ENCODE data around the gene STIMATE. TPM values are rescaled to one million over a fixed set of nuclear protein-coding genes. Genes with fewer than 3 reads are reported as not detected.

Gene STIMATE
- total RNA-seq, 1 donor from 2014 or later: 35.7 TPM

GRCh38 chr3:52866427-52866826, 30.9 kb downstream of the STIMATE start:
- DNase-seq (ENCODE audit: low spot score): no peak

GRCh38 chr3:52865994-52866393, 31.4 kb downstream of the STIMATE start:
- no peak for DNase-seq (ENCODE audit: low spot score)

GRCh38 chr3:52860424-52860768, 37.0 kb downstream of the STIMATE start:
- no peak for DNase-seq (ENCODE audit: low spot score)

GRCh38 chr3:52859686-52860423, 37.5 kb downstream of the STIMATE start:
- no peak for DNase-seq (ENCODE audit: low spot score)

GRCh38 chr3:52857864-52858263, 39.5 kb downstream of the STIMATE start:
- no peak for DNase-seq (ENCODE audit: low spot score)

GRCh38 chr3:52857133-52857532, 40.2 kb downstream of the STIMATE start:
- DNase-seq (ENCODE audit: low spot score): no peak

GRCh38 chr3:52856666-52857065, 40.7 kb downstream of the STIMATE start:
- DNase-seq (ENCODE audit: low spot score): no peak

GRCh38 chr3:52854013-52854412, 43.3 kb downstream of the STIMATE start:
- DNase-seq (ENCODE audit: low spot score): no peak

GRCh38 chr3:52852419-52852818, 44.9 kb downstream of the STIMATE start:
- no peak for DNase-seq (ENCODE audit: low spot score)

GRCh38 chr3:52851348-52851747, 46.0 kb downstream of the STIMATE start:
- no peak for DNase-seq (ENCODE audit: low spot score)

- DNase-seq (ENCODE audit: low spot score): no peak
These were observed 47.7 kb downstream of the STIMATE start for GRCh38 chr3:52849656-52850055.

- DNase-seq (ENCODE audit: low spot score): no peak
These were observed 48.7 kb downstream of the STIMATE start for GRCh38 chr3:52848617-52849016.

GRCh38 chr3:52847726-52848125, 49.6 kb downstream of the STIMATE start:
- no peak for DNase-seq (ENCODE audit: low spot score)

- no peak for DNase-seq (ENCODE audit: low spot score)
These were observed 50.1 kb downstream of the STIMATE start for GRCh38 chr3:52847241-52847640.

- no peak for DNase-seq (ENCODE audit: low spot score)
These were observed 50.8 kb downstream of the STIMATE start for GRCh38 chr3:52846432-52846965.

GRCh38 chr3:52845691-52846431, 51.5 kb downstream of the STIMATE start:
- DNase-seq (ENCODE audit: low spot score): no peak

GRCh38 chr3:52845157-52845556, 52.2 kb downstream of the STIMATE start:
- peak; percentile 70 for DNase-seq (ENCODE audit: low spot score)

GRCh38 chr3:52844290-52844975, 52.9 kb downstream of the STIMATE start:
- no peak for DNase-seq (ENCODE audit: low spot score)

GRCh38 chr3:52843881-52844280, 53.5 kb downstream of the STIMATE start:
- DNase-seq (ENCODE audit: low spot score): no peak

GRCh38 chr3:52843108-52843865, 54.1 kb downstream of the STIMATE start:
- no peak for DNase-seq (ENCODE audit: low spot score)

GRCh38 chr3:52842424-52842823, 54.9 kb downstream of the STIMATE start:
- no peak for DNase-seq (ENCODE audit: low spot score)

GRCh38 chr3:52841981-52842340, 55.4 kb downstream of the STIMATE start:
- no peak for DNase-seq (ENCODE audit: low spot score)

Measured in ureter (tissue), 1 donor.